ENCODE data around the gene SPATA31E1.
"Not testable (repeated sequence)": the region's sequence is repeated elsewhere in the genome, so short reads cannot be mapped to it uniquely, and the experiment has no call there.

SPATA31E1 gene

GRCh38 chr9:87937352-87937751, 54.7 kb downstream of the SPATA31E1 start:
- not testable (repeated sequence) for H3K9me3 ChIP-seq; H3K4me1 ChIP-seq (ENCODE audit: control insufficient read depth in 1 of 2, insufficient read depth in 1 of 2, low read depth in 1 of 2, low read length in 1 of 2); H3K4me3 ChIP-seq (ENCODE audit: low read depth in 1 of 2, low read length in 1 of 2); H3K27ac ChIP-seq; H3K27me3 ChIP-seq; H3K36me3 ChIP-seq

DNA sequence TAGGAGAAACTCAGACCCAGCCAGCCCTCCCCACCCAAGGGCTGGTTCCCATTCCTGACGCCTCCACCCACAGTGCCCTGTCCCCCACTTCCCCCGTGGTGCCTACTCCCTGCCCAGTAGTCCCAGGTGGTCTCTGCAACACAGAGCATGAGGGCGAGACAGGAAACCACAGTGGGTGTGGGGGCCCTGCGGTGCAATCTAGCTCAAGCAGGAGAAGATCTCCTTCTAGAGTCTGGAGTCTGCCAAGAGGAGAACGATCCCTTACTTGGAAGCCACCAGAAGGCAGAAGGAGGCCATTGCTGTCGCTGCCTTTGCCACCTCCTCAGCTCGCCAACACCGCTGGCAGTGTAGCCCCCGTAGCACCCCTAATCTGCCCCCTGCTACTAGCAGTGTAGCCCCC, 55.2 kb downstream of the SPATA31E1 start:
- H3K36me3 ChIP-seq; H3K4me3 ChIP-seq (ENCODE audit: low read depth in 1 of 2, low read length in 1 of 2); H3K27me3 ChIP-seq; H3K27ac ChIP-seq; H3K9me3 ChIP-seq; H3K4me1 ChIP-seq (ENCODE audit: control insufficient read depth in 1 of 2, insufficient read depth in 1 of 2, low read depth in 1 of 2, low read length in 1 of 2): not testable (repeated sequence)

DNA sequence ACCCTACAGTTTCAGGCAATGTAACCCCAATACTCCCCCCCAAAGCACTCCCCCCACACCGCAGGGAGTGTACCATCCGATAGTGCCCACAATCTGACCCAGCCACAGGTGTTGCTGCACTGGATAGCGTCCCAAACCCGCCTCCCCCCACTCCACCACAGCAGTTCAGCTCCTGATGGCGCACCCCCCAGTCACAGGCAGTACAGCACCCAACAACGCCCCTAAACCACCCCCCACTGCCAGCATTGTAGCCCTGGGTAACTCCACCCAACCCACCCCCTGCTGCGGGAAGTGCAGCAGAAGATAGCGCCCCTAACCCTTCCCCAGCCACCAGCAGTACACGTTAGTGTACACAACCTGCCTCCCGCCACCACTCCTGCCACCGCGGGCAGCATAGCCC, 55.7 kb downstream of the SPATA31E1 start:
- H3K27me3 ChIP-seq, result peaks cover 11% of the 10 kb centered on the region
- not testable (repeated sequence) for H3K9me3 ChIP-seq; H3K4me3 ChIP-seq (ENCODE audit: low read depth in 1 of 2, low read length in 1 of 2); H3K36me3 ChIP-seq; H3K4me1 ChIP-seq (ENCODE audit: control insufficient read depth in 1 of 2, insufficient read depth in 1 of 2, low read depth in 1 of 2, low read length in 1 of 2); H3K27ac ChIP-seq

Measured in neutrophil (primary cell).